HepG2 (cell line): Measurements from ENCODE around the gene RTP2. TPM values are rescaled to one million over a fixed set of nuclear protein-coding genes. Genes with fewer than 3 reads are reported as not detected.

Source experiments
- CREM ChIP-seq, 2 experiments: sonication (generic) in 1 of 2; formaldehyde crosslinking in 1 of 2; IDR thresholded peaks; 2 replicates each; pipeline versions ENCODE4 v1.4.0 to v1.6.1; 2016 to 2020; ENCODE audit warnings: antibody characterized with exemption in 1 of 2, mild to moderate bottlenecking in 1 of 2, missing genetic modification reagents in 1 of 2
- E2F2 ChIP-seq: sonication (generic); formaldehyde crosslinking; IDR thresholded peaks from 2 replicates; pipeline ENCODE4 v1.4.0; 2020; ENCODE audit warnings: missing genetic modification reagents, borderline replicate concordance
- SMARCC2 ChIP-seq: fragments of 450-650 bp; IDR thresholded peaks from 2 replicates; pipeline ENCODE4 v1.6.1; 2017; ENCODE audit warnings: antibody characterized with exemption, mild to moderate bottlenecking
- TAF1 ChIP-seq: sonication (generic); formaldehyde crosslinking; IDR thresholded peaks from 2 replicates; pipeline ENCODE4 v1.4.0; 2020; ENCODE audit warnings: missing genetic modification reagents
- TBX3 ChIP-seq: fragments of 450-650 bp; IDR thresholded peaks from 2 replicates; pipeline ENCODE4 v1.6.1; 2017; ENCODE audit warnings: antibody characterized with exemption, mild to moderate bottlenecking, inconsistent platforms, borderline replicate concordance
- ZBTB21 ChIP-seq: sonication (generic); formaldehyde crosslinking; IDR thresholded peaks from 2 replicates; pipeline ENCODE4 v1.4.0; 2020; ENCODE audit warnings: missing genetic modification reagents
- ZBTB49 ChIP-seq: sonication (generic); formaldehyde crosslinking; IDR thresholded peaks from 2 replicates; pipeline ENCODE4 v1.4.0; 2020; ENCODE audit warnings: missing genetic modification reagents, borderline replicate concordance
- ZKSCAN1 ChIP-seq: fragments of 150-350 bp; IDR thresholded peaks from 2 replicates; pipeline ENCODE4 v1.6.1; 2014; ENCODE audit warnings: low read length
- ZNF17 ChIP-seq: sonication (generic); formaldehyde crosslinking; IDR thresholded peaks from 2 replicates; pipeline ENCODE4 v1.5.0; 2020; ENCODE audit warnings: mild to moderate bottlenecking, missing genetic modification reagents
- ZNF556 ChIP-seq: sonication (generic); formaldehyde crosslinking; IDR thresholded peaks from 2 replicates; pipeline ENCODE4 v1.4.0; 2020; ENCODE audit warnings: mild to moderate bottlenecking, missing genetic modification reagents, borderline replicate concordance
- ZNF614 ChIP-seq: IDR thresholded peaks from 2 replicates; pipeline ENCODE4 v1.6.1; 2018; ENCODE audit warnings: missing biosample characterization, missing genetic modification reagents, inconsistent platforms, borderline replicate concordance
- ZNF770 ChIP-seq: sonication (generic); formaldehyde crosslinking; IDR thresholded peaks from 2 replicates; pipeline ENCODE4 v1.5.0; 2020; ENCODE audit warnings: mild to moderate bottlenecking, missing genetic modification reagents
- ZSCAN31 ChIP-seq: sonication (generic); formaldehyde crosslinking; IDR thresholded peaks from 2 replicates; pipeline ENCODE4 v1.5.0; 2020; ENCODE audit warnings: low read depth, mild to moderate bottlenecking, missing genetic modification reagents
- polyA plus RNA-seq, 8 experiments: library from polyadenylated mRNA; depleted of rRNA in 3 of 8; stranded (reverse) in 7 of 8; unstranded in 1 of 8; fragments of >200 nt; fragmentation: Illumina TruSeq in 4 of 8; extraction: Trizol in 4 of 8; gene quantifications; 2 replicates each; pipeline versions ENCODE4 v1.2.1 to v1.2.3, GENCODE V29; 2011 to 2016; ENCODE audit warnings: low read depth in 4 of 8, missing spikeins in 1 of 8, mixed read lengths in 1 of 8; ENCODE audit not compliant: insufficient read depth in 1 of 8
- total RNA-seq, 5 experiments: library from RNA; depleted of rRNA; stranded (reverse); fragments of >200 nt; fragmentation: Illumina TruSeq; extraction: Trizol; gene quantifications; 2 replicates each; pipeline ENCODE4 v1.2.3, GENCODE V29; 2016; ENCODE audit warnings: low read depth in 1 of 5
- TF ChIP-seq, protein P1 (sequence below): sonication (generic); formaldehyde crosslinking; IDR thresholded peaks from 2 replicates; pipeline ENCODE4 v1.4.0; 2020; ENCODE audit warnings: mild to moderate bottlenecking, missing genetic modification reagents
- TF ChIP-seq, protein P2 (sequence below): sonication (generic); formaldehyde crosslinking; IDR thresholded peaks from 2 replicates; pipeline ENCODE4 v1.8.1; 2022; ENCODE audit warnings: mild to moderate bottlenecking, missing genetic modification reagents

RTP2 gene
- total and polyA plus RNA-seq, 2 of the 13 experiments (the other 11 are each of a cell fraction or from before 2014, with no cell fraction given) = not detected

DNA sequence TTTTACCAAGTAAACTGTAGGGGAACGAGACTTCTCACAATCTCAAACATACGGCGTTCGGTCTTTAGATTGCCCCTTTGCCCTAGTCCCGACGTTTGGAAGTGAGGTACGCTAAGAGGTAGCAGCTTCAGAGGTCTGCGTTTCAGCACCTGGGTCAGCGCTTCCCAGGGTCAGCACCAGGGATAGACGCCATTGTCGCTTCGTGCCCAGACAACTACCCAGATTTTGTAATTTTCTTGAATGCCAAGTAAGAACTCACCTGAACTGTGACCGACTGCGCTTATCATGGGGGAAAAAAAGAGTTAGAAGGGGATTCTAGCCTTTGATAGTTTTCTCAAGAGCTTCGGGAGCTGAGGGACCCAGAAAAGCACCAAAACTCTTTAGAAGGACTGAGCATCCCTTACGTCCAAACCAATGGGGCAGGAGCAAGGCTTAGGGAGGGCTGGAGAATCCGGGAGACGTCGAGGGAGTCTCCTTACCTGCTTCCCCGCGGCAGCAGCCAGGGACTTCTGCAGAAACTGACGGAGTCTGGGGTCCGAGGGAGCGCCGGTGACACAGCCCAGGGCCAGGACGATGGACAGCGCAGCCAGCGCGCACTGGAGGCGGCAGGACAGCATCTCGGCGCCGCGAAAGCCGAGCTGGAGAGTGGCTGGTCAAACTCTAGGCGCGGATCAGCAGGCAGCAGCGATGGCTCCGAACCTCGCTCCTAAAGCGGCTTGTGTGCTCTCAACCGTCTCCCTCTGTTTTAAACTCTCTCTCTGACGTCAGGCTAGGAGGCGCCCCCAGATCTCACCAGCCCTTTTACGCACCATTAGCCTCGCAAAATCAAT lies 32.5 kb downstream of the RTP2 start, which contains the start of gene SST (continued):
- peak; percentile 97; the same call in 1 of the 2 replicates for TF ChIP-seq E2F2 (CRISPR knock-in tag)
- peak; percentile 99 for TF ChIP-seq ZBTB49 (CRISPR knock-in tag)
- TF ChIP-seq ZNF614 = peak; percentile 81; the same call in 1 of the 2 replicates
- no peak for TF ChIP-seq SMARCC2
- no peak for TF ChIP-seq TBX3
- TF ChIP-seq CREM (IDR thresholded peaks at IDR 0.05) = no peak
- TF ChIP-seq CREM (CRISPR knock-in tag; IDR thresholded peaks at IDR 0.05) = peak; percentile 73
- peak; percentile 35; the same call in 1 of the 2 replicates for TF ChIP-seq ZNF556 (CRISPR knock-in tag)
- peak; percentile 66 for TF ChIP-seq TAF1 (CRISPR knock-in tag)
- TF ChIP-seq, protein P1, sequence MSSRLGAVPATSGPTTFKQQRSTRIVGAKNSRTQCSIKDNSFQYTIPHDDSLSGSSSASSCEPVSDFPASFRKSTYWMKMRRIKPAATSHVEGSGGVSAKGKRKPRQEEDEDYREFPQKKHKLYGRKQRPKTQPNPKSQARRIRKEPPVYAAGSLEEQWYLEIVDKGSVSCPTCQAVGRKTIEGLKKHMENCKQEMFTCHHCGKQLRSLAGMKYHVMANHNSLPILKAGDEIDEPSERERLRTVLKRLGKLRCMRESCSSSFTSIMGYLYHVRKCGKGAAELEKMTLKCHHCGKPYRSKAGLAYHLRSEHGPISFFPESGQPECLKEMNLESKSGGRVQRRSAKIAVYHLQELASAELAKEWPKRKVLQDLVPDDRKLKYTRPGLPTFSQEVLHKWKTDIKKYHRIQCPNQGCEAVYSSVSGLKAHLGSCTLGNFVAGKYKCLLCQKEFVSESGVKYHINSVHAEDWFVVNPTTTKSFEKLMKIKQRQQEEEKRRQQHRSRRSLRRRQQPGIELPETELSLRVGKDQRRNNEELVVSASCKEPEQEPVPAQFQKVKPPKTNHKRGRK = no peak
- TF ChIP-seq ZNF17 = peak; percentile 89; the same call in 1 of the 2 replicates
- TF ChIP-seq ZNF770 = no peak
- TF ChIP-seq, protein P2, sequence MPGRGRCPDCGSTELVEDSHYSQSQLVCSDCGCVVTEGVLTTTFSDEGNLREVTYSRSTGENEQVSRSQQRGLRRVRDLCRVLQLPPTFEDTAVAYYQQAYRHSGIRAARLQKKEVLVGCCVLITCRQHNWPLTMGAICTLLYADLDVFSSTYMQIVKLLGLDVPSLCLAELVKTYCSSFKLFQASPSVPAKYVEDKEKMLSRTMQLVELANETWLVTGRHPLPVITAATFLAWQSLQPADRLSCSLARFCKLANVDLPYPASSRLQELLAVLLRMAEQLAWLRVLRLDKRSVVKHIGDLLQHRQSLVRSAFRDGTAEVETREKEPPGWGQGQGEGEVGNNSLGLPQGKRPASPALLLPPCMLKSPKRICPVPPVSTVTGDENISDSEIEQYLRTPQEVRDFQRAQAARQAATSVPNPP (CRISPR knock-in tag) = peak; percentile 78; the same call in 1 of the 2 replicates
- peak; percentile 86 for TF ChIP-seq ZBTB21 (CRISPR knock-in tag)
- no peak; the same call in 1 of the 2 replicates for TF ChIP-seq ZSCAN31 (CRISPR knock-in tag)
- no peak for TF ChIP-seq ZKSCAN1
